K562 (cell line): ENCODE results near the gene ARHGAP26. TPM values are rescaled to one million over a fixed set of nuclear protein-coding genes. Genes with fewer than 3 reads are reported as not detected.

Source experiments
- EGR1 ChIP-seq: fragments of 450-650 bp; conservative IDR thresholded peaks from 2 replicates; pipeline ENCODE4 v1.6.1; 2017; ENCODE audit warnings: mild to moderate bottlenecking
- MCM7 ChIP-seq, 2 experiments: fragments of 450-650 bp; IDR thresholded peaks; 2 replicates each; pipeline ENCODE4 v1.6.1; 2016 to 2018
- POU5F1 ChIP-seq: fragments of 150-350 bp; IDR thresholded peaks from 2 replicates; pipeline ENCODE4 v1.6.1; 2014; ENCODE audit warnings: borderline replicate concordance, low read length, low read depth, mild to moderate bottlenecking; ENCODE audit not compliant: partially characterized antibody
- TARDBP ChIP-seq: fragments of 450-650 bp; IDR thresholded peaks from 2 replicates; pipeline ENCODE4 v1.6.1; 2016
- TCF7 ChIP-seq: sonication (generic); IDR thresholded peaks from 2 replicates; pipeline ENCODE4 v1.6.1; 2016; ENCODE audit warnings: antibody characterized with exemption, borderline replicate concordance
- ZBTB12 ChIP-seq: fragments of 250-450 bp; sonication (Bioruptor Pico); IDR thresholded peaks from 2 replicates; pipeline ENCODE4 v1.4.0; 2020
- ZNF444 ChIP-seq: fragments of 250-450 bp; sonication (Bioruptor Pico); IDR thresholded peaks from 2 replicates; pipeline ENCODE4 v1.4.0; 2020; ENCODE audit warnings: mild to moderate bottlenecking, moderate library complexity
- ZNF79 ChIP-seq: fragments of 250-450 bp; sonication (Bioruptor Pico); IDR thresholded peaks from 2 replicates; pipeline ENCODE4 v1.4.0; 2020; ENCODE audit warnings: low read depth, mild to moderate bottlenecking, moderate library complexity
- polyA plus RNA-seq, 8 experiments: library from polyadenylated mRNA; depleted of rRNA in 4 of 8; stranded (reverse) in 5 of 8; unstranded in 3 of 8; fragments of >200 nt; fragmentation: Nextera tagmentation in 2 of 8; fragmentation: Illumina TruSeq in 1 of 8; extraction: Ambion mirVana in 2 of 8; extraction: Trizol in 1 of 8; gene quantifications; 2 replicates each; pipeline versions ENCODE4 v1.2.1 to v1.2.3, GENCODE V29; 2011 to 2014; ENCODE audit warnings: inconsistent platforms in 1 of 8, missing spikeins in 1 of 8
- total RNA-seq, 7 experiments: library from RNA; depleted of rRNA in 6 of 7; stranded (reverse); fragments of >200 nt in 6 of 7; fragmentation: Illumina TruSeq in 2 of 7; extraction: Trizol in 2 of 7; gene quantifications; 2 replicates each; pipeline versions ENCODE4 v1.2.1 to v1.2.3, GENCODE V29; 2011 to 2021; ENCODE audit warnings: low replicate concordance in 1 of 7
- TF ChIP-seq, protein P1 (sequence below): fragments of 250-450 bp; sonication (Bioruptor Pico); IDR thresholded peaks from 2 replicates; pipeline ENCODE4 v1.8.0; 2021; ENCODE audit warnings: borderline replicate concordance, mild to moderate bottlenecking, moderate library complexity; ENCODE audit not compliant: poor library complexity, severe bottlenecking
- TF ChIP-seq, protein P2 (sequence below): fragments of 450-650 bp; IDR thresholded peaks from 2 replicates; pipeline ENCODE4 v1.6.1; 2016; ENCODE audit warnings: borderline replicate concordance

ARHGAP26 gene
- total and polyA plus RNA-seq, 9 of the 15 experiments (the other 6 are each of a cell fraction or from before 2014, with no cell fraction given) = 0.13 to 1.1 (median 0.55) TPM

GRCh38 chr5:143231416-143231815, 461.2 kb downstream of the ARHGAP26 start (continued):
- TF ChIP-seq ZNF444 (CRISPR knock-in tag) (no peak), TARDBP (no peak), ZNF79 (CRISPR knock-in tag) (no peak), ZBTB12 (CRISPR knock-in tag) (no peak), POU5F1 (no peak), EGR1 (no peak), TCF7 (no peak), MCM7 (IDR thresholded peaks at IDR 0.05) (no peak)
- TF ChIP-seq, protein P1, sequence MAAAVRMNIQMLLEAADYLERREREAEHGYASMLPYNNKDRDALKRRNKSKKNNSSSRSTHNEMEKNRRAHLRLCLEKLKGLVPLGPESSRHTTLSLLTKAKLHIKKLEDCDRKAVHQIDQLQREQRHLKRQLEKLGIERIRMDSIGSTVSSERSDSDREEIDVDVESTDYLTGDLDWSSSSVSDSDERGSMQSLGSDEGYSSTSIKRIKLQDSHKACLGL (CRISPR knock-in tag) = no peak
- TF ChIP-seq, protein P2, sequence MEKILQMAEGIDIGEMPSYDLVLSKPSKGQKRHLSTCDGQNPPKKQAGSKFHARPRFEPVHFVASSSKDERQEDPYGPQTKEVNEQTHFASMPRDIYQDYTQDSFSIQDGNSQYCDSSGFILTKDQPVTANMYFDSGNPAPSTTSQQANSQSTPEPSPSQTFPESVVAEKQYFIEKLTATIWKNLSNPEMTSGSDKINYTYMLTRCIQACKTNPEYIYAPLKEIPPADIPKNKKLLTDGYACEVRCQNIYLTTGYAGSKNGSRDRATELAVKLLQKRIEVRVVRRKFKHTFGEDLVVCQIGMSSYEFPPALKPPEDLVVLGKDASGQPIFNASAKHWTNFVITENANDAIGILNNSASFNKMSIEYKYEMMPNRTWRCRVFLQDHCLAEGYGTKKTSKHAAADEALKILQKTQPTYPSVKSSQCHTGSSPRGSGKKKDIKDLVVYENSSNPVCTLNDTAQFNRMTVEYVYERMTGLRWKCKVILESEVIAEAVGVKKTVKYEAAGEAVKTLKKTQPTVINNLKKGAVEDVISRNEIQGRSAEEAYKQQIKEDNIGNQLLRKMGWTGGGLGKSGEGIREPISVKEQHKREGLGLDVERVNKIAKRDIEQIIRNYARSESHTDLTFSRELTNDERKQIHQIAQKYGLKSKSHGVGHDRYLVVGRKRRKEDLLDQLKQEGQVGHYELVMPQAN = no peak
